ENCODE data around the gene COL27A1.

DNA sequence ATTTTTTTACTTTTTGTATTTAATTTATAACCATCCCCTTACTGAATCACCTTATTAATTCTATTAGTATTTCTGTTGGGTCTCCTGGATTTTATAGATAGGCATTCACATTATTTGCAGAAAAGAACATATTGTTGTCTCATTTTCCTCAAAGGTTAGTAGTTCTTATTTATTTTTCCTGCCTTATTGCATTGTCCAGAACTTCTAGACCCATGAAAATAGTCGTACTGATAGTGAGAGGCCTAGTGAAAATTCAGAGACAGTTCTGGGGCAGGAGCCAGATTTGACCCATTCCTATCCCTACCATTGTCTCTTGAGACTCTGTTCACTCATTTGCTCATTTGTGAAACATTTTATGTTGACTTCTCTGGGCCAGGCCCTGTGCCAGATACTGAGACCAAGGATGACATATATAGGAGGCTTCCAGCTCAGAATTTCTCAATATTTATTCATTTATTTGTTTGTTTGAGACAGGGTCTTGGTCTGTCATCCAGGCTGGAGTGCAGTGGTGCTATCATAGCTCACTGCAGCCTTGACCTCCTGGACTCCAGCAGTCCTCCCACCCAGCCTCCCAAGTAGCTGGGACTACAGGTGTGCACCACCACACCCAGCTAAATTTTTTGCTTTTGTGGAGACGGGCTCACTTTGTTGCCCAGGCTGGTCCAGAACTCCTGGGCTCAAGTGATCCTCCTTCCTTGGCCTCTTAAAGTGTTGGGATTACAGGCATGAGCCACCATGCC lies 34.7 kb downstream of the COL27A1 start:
- TF ChIP-seq, protein P1, sequence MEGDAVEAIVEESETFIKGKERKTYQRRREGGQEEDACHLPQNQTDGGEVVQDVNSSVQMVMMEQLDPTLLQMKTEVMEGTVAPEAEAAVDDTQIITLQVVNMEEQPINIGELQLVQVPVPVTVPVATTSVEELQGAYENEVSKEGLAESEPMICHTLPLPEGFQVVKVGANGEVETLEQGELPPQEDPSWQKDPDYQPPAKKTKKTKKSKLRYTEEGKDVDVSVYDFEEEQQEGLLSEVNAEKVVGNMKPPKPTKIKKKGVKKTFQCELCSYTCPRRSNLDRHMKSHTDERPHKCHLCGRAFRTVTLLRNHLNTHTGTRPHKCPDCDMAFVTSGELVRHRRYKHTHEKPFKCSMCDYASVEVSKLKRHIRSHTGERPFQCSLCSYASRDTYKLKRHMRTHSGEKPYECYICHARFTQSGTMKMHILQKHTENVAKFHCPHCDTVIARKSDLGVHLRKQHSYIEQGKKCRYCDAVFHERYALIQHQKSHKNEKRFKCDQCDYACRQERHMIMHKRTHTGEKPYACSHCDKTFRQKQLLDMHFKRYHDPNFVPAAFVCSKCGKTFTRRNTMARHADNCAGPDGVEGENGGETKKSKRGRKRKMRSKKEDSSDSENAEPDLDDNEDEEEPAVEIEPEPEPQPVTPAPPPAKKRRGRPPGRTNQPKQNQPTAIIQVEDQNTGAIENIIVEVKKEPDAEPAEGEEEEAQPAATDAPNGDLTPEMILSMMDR (IDR thresholded peaks at IDR 0.05; ENCODE audit: borderline replicate concordance, extremely low read depth, low read length, poor library complexity, severe bottlenecking): no peak
- no peak for TF ChIP-seq EZH2 (IDR thresholded peaks at IDR 0.05; ENCODE audit: borderline replicate concordance, low read depth, low read length, severe bottlenecking)
